AG04450 (cell line): Measurements from ENCODE around the gene DNMT3A. TPM values are rescaled to one million over a fixed set of nuclear protein-coding genes. Genes with fewer than 3 reads are reported as not detected.

Experiments used
- CTCF ChIA-PET: fragments of 300-600, 350-600 bp; formaldehyde crosslinking; extraction: SDS; loops from one replicate; lab custom pipeline; 2022; ENCODE audit warnings: antibody characterized with exemption, inconsistent platforms; lab: Charles Lee
- POLR2A ChIA-PET: fragments of 350-600 bp; formaldehyde crosslinking; extraction: SDS; loops from one replicate; lab custom pipeline; 2021; ENCODE audit warnings: antibody characterized with exemption, inconsistent platforms; lab: Yijun Ruan, JAX
- DNase-seq: peaks from one replicate; pipeline ENCODE4 v3.0.0-alpha.2; 2011; ENCODE audit warnings: low read depth, low spot score
- H3K27ac ChIP-seq: one replicate; pipeline ENCODE4 v1.5.1; 2012; ENCODE audit warnings: low read depth, low read length, control low read depth
- H3K27me3 ChIP-seq: one replicate; pipeline ENCODE4 v1.6.0; 2012; ENCODE audit warnings: low read length; ENCODE audit not compliant: control insufficient read depth, insufficient read depth
- H3K4me3 ChIP-seq: 2 replicates; pipeline ENCODE4 v1.5.1; 2011; ENCODE audit warnings: mild to moderate bottlenecking, low read depth, low read length, control low read depth
- H3K9me3 ChIP-seq: 2 replicates; pipeline ENCODE4 v1.5.1; 2012; ENCODE audit warnings: low read length; ENCODE audit not compliant: control insufficient read depth, insufficient read depth
- polyA plus RNA-seq: library from polyadenylated mRNA; depleted of rRNA; stranded (reverse); fragments of >200 nt; gene quantifications from 2 replicates; pipeline ENCODE4 v1.2.3, GENCODE V29; 2011
- TF ChIP-seq, protein P1 (sequence below): IDR thresholded peaks from 2 replicates; pipeline ENCODE4 v1.5.1; 2011; ENCODE audit warnings: low read depth, low read length, control low read depth, inconsistent platforms

The DNMT3A gene
- polyA plus RNA-seq, 1 experiment = 4.1 TPM

DNA sequence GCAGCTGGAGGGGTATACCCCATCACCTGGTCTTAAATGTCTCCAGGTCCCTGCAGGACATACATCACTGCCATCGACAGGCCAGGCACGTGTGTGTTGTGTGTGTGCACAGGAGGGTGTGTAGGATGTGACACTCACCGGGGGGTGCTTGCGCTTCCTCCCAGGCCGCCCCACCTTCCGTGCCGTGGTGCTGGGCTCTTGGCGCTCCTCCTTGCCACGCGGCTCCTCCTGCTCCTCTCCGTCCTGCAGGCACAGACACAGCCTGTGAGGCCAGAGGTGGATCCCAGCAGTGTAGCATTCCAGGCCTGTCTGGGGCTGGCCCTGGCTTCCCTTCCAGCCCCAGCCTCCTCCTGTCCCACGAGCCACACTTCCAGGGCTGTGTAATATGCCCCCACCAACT is 41.7 kb downstream of the DNMT3A start:
- no peak for DNase-seq
- no peak overlapping the region for H3K4me3 ChIP-seq
- CTCF ChIA-PET = no interaction called here
- H3K27ac ChIP-seq = no peak overlapping the region
- POLR2A ChIA-PET = no interaction called here
- no peaks in the 10 kb centered on the region for H3K27me3 ChIP-seq
- TF ChIP-seq, protein P1, sequence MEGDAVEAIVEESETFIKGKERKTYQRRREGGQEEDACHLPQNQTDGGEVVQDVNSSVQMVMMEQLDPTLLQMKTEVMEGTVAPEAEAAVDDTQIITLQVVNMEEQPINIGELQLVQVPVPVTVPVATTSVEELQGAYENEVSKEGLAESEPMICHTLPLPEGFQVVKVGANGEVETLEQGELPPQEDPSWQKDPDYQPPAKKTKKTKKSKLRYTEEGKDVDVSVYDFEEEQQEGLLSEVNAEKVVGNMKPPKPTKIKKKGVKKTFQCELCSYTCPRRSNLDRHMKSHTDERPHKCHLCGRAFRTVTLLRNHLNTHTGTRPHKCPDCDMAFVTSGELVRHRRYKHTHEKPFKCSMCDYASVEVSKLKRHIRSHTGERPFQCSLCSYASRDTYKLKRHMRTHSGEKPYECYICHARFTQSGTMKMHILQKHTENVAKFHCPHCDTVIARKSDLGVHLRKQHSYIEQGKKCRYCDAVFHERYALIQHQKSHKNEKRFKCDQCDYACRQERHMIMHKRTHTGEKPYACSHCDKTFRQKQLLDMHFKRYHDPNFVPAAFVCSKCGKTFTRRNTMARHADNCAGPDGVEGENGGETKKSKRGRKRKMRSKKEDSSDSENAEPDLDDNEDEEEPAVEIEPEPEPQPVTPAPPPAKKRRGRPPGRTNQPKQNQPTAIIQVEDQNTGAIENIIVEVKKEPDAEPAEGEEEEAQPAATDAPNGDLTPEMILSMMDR = no peak
- H3K9me3 ChIP-seq = no peaks in the 10 kb centered on the region; the same call in 1 of the 2 replicates

DNA sequence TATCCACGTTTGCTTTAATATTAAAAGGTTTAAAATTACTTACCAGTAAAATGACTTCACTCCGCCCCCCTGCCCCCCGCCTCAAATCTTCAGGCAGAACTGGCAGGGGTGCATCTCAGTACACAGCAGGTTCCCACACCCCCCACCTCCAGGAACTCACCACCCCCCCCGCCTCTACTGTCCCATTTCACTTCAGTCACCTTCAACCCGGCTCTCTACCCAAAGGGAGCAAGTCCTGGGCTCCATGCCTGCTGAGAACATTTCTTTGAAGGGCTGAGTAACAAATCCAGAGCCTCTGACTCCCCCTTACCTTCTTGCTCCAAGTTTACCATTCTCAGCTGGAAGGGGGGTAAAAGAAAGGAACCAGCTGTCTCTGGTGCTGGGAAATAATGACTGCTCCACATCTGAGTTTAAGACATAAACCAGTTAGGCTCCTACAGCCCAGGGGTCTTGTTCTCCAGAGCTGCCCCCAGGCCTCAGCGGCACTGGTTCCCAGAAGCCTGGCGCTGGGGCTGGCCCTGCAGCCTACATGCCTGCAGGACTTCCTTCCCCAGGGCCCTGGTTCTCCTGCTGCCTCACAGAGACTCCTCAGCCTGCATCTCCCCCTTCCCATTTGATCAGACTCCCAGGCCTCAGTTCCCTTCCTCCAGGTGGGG is 42.8 kb downstream of the DNMT3A start:
- H3K9me3 ChIP-seq = no peaks in the 10 kb centered on the region; the same call in 1 of the 2 replicates
- no peaks in the 10 kb centered on the region for H3K27me3 ChIP-seq
- H3K4me3 ChIP-seq = no peak overlapping the region
- no peak for DNase-seq
- ChIA-PET POLR2A (interaction anchor here (0.6 kb wide), 1 partner anchor 69 kb away, joined by 5 read pairs; no protein-coding TSS in a partner anchor), CTCF (no interaction called here)
- H3K27ac ChIP-seq = no peak overlapping the region
- TF ChIP-seq, protein P1 = no peak

DNA sequence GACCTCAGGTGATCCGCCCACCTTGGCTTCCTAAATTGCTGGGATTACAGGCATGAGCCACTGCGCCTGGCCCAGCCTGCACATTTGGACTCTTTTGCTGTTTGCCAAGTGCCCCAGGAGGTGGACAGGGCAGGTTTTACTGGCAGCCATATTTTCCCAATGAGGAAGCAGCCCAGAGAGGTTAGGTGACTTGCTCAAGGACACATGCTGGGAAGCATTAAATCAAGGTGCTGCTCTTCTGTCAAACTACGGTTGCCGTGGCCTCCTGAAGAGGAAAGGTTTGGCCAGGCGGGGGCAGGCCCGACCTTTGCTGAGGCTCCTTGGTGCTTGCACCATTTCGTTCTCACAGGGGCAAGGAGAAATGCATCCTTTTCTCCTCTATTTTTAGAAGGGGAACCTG is 44.0 kb downstream of the DNMT3A start:
- H3K27ac ChIP-seq = no peak overlapping the region
- no peak for DNase-seq
- H3K9me3 ChIP-seq = no peaks in the 10 kb centered on the region; the same call in 1 of the 2 replicates
- TF ChIP-seq, protein P1 = no peak
- CTCF ChIA-PET = interaction anchor here (1.2 kb wide), 1 partner anchor 12 kb away, joined by 4 read pairs; no protein-coding TSS in a partner anchor
- no peaks in the 10 kb centered on the region for H3K27me3 ChIP-seq
- POLR2A ChIA-PET = no interaction called here
- no peak overlapping the region for H3K4me3 ChIP-seq

DNA sequence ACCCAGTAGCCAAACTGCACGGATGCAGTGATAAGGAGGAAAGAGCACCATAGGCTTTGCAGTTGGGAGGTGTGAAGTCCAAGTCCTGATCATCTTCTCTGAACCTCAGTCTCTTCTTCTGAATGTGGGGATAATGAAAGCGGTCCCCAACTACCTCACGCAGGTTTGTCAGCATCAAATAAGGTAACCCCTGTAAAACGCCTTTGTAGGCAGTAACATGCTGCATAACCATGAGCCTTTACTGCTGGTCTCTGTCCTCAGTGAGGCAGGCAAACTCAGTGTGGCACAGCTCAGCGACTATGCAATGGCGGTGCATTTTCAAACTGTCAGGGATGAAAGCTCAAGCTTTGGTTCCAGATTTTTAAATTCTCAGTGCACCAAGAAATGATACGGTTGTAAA is 46.1 kb downstream of the DNMT3A start:
- H3K9me3 ChIP-seq = no peaks in the 10 kb centered on the region; the same call in 1 of the 2 replicates
- POLR2A ChIA-PET = no interaction called here
- H3K27ac ChIP-seq = no peak overlapping the region
- no peak for DNase-seq
- TF ChIP-seq, protein P1 = no peak
- no peak overlapping the region for H3K4me3 ChIP-seq
- no peaks in the 10 kb centered on the region for H3K27me3 ChIP-seq
- CTCF ChIA-PET = no interaction called here
